Uterus (tissue), 2 donors: ENCODE data around the gene FADS1.

Experiments
- POLR2A ChIP-seq, 2 donors: fragments of 450-650 bp; IDR thresholded peaks; one replicate each; pipeline ENCODE4 v1.6.1; 2016; ENCODE audit warnings: antibody characterized with exemption in 2 of 2, mild to moderate bottlenecking in 1 of 2, moderate library complexity in 1 of 2
- TF ChIP-seq, protein P1 (sequence below), 4 experiments: fragments of 200-600 bp in 2 of 4; fragments of 450-650 bp in 2 of 4; sonication (generic) in 2 of 4; IDR thresholded peaks; one replicate each; pipeline ENCODE4 v1.5.1; 2016 to 2019; ENCODE audit warnings: antibody characterized with exemption in 4 of 4, mild to moderate bottlenecking in 2 of 4, moderate library complexity in 1 of 4

DNA sequence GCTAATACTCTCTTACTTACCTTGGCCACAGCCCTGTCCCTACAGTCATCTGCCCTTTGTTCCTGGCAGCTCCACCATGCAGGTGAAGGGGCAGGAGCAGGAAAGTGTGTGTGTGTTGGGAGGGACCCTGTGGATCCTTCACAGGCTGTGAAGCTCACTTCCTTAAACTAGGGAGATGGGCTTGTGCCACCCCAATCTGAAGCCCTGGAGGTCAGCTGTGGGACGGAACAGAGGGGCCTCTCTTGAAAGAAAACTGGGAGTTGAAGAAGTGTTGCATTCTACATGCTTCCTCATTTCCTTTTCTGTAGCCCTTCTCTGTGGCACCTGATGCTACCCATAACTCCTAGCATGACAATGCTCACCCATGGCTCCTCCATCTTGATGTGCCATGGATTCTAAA, 11.7 kb downstream of the FADS1 start:
- TF ChIP-seq, protein P1, sequence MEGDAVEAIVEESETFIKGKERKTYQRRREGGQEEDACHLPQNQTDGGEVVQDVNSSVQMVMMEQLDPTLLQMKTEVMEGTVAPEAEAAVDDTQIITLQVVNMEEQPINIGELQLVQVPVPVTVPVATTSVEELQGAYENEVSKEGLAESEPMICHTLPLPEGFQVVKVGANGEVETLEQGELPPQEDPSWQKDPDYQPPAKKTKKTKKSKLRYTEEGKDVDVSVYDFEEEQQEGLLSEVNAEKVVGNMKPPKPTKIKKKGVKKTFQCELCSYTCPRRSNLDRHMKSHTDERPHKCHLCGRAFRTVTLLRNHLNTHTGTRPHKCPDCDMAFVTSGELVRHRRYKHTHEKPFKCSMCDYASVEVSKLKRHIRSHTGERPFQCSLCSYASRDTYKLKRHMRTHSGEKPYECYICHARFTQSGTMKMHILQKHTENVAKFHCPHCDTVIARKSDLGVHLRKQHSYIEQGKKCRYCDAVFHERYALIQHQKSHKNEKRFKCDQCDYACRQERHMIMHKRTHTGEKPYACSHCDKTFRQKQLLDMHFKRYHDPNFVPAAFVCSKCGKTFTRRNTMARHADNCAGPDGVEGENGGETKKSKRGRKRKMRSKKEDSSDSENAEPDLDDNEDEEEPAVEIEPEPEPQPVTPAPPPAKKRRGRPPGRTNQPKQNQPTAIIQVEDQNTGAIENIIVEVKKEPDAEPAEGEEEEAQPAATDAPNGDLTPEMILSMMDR (IDR thresholded peaks at IDR 0.05) = no peak
- TF ChIP-seq POLR2A (IDR thresholded peaks at IDR 0.05) = no peak
